ENCODE results near the gene FAM168A. TPM values are rescaled to one million over a fixed set of nuclear protein-coding genes. Genes with fewer than 3 reads are reported as not detected.

FAM168A gene
- total and polyA plus RNA-seq, 12 donors: 7.7 to 41.8 (median 35.3) TPM

DNA sequence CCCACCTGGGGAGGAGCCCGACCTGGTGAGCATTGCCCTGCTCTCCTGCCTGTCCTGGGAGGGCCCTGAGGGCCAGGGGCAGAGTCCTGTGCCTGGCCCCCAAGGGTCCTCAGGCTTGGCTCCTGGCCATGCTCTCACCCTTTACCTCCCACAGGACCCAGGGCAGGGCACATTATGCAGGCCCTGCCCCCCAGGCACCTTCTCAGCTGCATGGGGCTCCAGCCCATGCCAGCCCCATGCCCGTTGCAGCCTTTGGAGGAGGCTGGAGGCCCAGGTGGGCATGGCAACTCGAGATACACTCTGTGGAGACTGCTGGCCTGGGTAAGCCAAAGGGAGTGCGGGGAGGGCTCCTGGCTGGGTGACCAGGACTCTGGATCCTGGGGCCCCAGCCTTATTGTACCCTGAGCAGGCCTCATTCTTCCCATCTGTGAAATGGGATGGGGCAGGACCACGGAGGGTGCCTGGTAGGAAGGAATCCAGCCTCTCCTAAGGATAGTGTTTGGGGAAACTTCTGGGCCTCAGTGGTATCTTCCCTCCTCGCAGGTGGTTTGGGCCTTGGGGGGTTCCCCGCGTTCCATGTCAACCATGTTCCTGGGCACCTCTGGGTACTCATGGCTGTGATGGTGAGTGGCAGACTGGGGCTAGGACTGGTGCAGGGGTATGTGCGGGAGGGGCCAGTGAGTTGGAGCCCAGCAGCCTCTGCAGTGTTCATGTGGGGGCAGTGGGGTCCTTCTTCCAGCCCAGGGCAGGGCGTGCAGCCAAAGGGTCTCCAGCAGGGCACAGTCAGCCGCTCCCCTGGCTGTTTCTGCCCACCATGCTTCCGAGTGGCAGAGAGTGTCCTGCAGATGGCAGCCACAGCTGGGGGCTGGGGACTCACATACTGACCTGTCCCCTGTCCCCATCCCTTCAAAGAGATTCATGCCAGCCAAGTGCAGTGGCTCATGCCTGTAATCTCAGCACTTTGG lies 207.0 kb downstream of the FAM168A start:
- TF ChIP-seq CTCF (IDR thresholded peaks at IDR 0.05) (no peak), POLR2A (IDR thresholded peaks at IDR 0.05) (no peak)
- no peak for DNase-seq

DNA sequence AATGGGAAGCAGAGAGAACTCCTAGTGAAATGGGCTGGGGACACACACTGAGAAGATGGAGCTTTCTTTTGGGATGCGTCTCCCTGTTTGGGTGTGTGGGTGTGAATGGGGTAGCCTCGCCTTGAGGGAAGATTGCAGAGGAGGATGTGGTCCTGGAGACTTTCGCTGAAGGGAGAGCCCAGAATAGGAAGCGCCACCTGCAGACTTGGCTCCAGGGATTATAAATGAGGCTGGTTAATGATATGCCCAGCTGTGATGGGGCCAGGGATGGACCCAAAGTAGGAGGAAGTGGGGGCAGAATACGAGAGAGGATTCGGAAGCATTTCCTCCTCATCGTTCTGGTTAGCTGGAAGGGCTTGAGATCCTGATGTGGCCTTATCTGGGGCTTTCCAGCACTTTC lies 208.0 kb downstream of the FAM168A start:
- intact Hi-C loops (cut with DNase I): loop anchor here (5.0 to 10.0 kb wide), 3 partner anchors 38 to 85 kb away; partner anchors contain the start of gene ARHGEF17 (in 2 of the 2)
- TF ChIP-seq POLR2A (IDR thresholded peaks at IDR 0.05): no peak
- TF ChIP-seq CTCF (IDR thresholded peaks at IDR 0.05): no peak

More for the DNA sequence above, 207.0 kb downstream of the FAM168A start:
- H3K36me3 ChIP-seq (replicated peaks in 1 of 2): no peaks in the 10 kb centered on the region
- H3K9me3 ChIP-seq (replicated peaks in 1 of 3): no peaks in the 10 kb centered on the region
- intact Hi-C loops (cut with DNase I): loop anchor here (5.0 to 10.0 kb wide), 3 partner anchors 39 to 86 kb away; partner anchors contain the start of gene ARHGEF17 (in 2 of the 2)
- H3K4me3 ChIP-seq: no peak overlapping the region
- WGBS, 4 donors: 88 to 100% (median 93%) methylated on average over 5 to 12 of the region's 12 CpGs
- no peak overlapping the region for H3K27ac ChIP-seq
- H3K27me3 ChIP-seq: no peaks in the 10 kb centered on the region
- peaks cover 0 to 3% of the 10 kb centered on the region in 2 donors for H3K4me1 ChIP-seq (replicated peaks in 1 of 2)

GRCh38 chr11:73389134-73389525 lies 208.8 kb downstream of the FAM168A start:
- peaks cover 0 to 16% of the 10 kb centered on the region in 2 donors for H3K4me1 ChIP-seq (replicated peaks in 1 of 2)
- 83 to 92% (median 90%) methylated on average over 4 to 6 of the region's 6 CpGs; no CpG with 5 or more reads in 1 of the 4 donors for WGBS, 4 donors
- H3K27me3 ChIP-seq: no peaks in the 10 kb centered on the region
- intact Hi-C loops (cut with DNase I): no loop called here
- TF ChIP-seq CTCF (IDR thresholded peaks at IDR 0.05) (no peak), POLR2A (IDR thresholded peaks at IDR 0.05) (no peak)
- DNase-seq: no peak
- H3K36me3 ChIP-seq (replicated peaks in 1 of 2): no peaks in the 10 kb centered on the region
- H3K9me3 ChIP-seq (replicated peaks in 1 of 3): no peaks in the 10 kb centered on the region
- no peak overlapping the region for H3K4me3 ChIP-seq
- no peak overlapping the region for H3K27ac ChIP-seq

More for the DNA sequence above, 208.0 kb downstream of the FAM168A start:
- peaks cover 0 to 13% of the 10 kb centered on the region in 2 donors for H3K4me1 ChIP-seq (replicated peaks in 1 of 2)
- no peaks in the 10 kb centered on the region for H3K27me3 ChIP-seq
- no peak overlapping the region for H3K4me3 ChIP-seq
- H3K36me3 ChIP-seq (replicated peaks in 1 of 2): no peaks in the 10 kb centered on the region
- no peak for DNase-seq
- H3K9me3 ChIP-seq (replicated peaks in 1 of 3): no peaks in the 10 kb centered on the region
- no peak overlapping the region for H3K27ac ChIP-seq
- 83 to 93% (median 91%) methylated on average over 7 of the region's 7 CpGs for WGBS, 4 donors
